Prostate gland (tissue), 2 donors: Measurements from ENCODE around the gene ZFAND3. TPM values are rescaled to one million over a fixed set of nuclear protein-coding genes. Genes with fewer than 3 reads are reported as not detected.

ENCODE experiments used
- DNase-seq: peaks from one replicate; pipeline ENCODE4 v3.0.0-alpha.2; 2019; ENCODE audit warnings: low spot score
- H3K27ac ChIP-seq, 2 donors: fragments of 200-600 bp; sonication (generic); 2 replicates each; pipeline ENCODE4 v1.5.1; 2017 to 2019
- H3K27me3 ChIP-seq: fragments of 200-600 bp; sonication (generic); replicated peaks from 2 replicates; pipeline ENCODE4 v1.5.1; 2019; ENCODE audit not compliant: insufficient read depth
- H3K36me3 ChIP-seq, 2 donors: fragments of 200-600 bp; sonication (generic); 1 replicate in 1 of 2; 2 replicates in 1 of 2; pipeline versions ENCODE4 v1.5.1 to v1.8.1; 2017 to 2019
- H3K4me1 ChIP-seq: fragments of 200-600 bp; sonication (generic); replicated peaks from 2 replicates; pipeline ENCODE4 v1.5.1; 2019
- H3K4me3 ChIP-seq, 2 donors: fragments of 200-600 bp; sonication (generic); 2 replicates each; pipeline ENCODE4 v1.5.1; 2017 to 2019
- H3K9me3 ChIP-seq: fragments of 200-600 bp; sonication (generic); 2 replicates; pipeline ENCODE4 v1.5.1; 2017
- CTCF ChIP-seq, 4 experiments: fragments of 200-600 bp in 2 of 4; fragments of 450-650 bp in 2 of 4; sonication (generic) in 2 of 4; IDR thresholded peaks; 1 replicate in 3 of 4; 2 replicates in 1 of 4; pipeline ENCODE4 v1.5.1; 2016 to 2019; ENCODE audit warnings: antibody characterized with exemption in 4 of 4, mild to moderate bottlenecking in 2 of 4, moderate library complexity in 2 of 4
- POLR2A ChIP-seq: fragments of 450-650 bp; IDR thresholded peaks from one replicate; pipeline ENCODE4 v1.6.1; 2016; ENCODE audit warnings: antibody characterized with exemption, mild to moderate bottlenecking
- POLR2AphosphoS5 ChIP-seq: sonication (generic); formaldehyde crosslinking; IDR thresholded peaks from one replicate; pipeline ENCODE4 v1.6.1; 2017; ENCODE audit warnings: antibody characterized with exemption
- WGBS: methylation state at CpG from one replicate; pipeline ENCODE4 v1.1.5; 2018; 5-methylcytosine and 5-hydroxymethylcytosine counted together
- intact Hi-C: fragments of 100-400 bp; cut with DNase I; formaldehyde crosslinking; loops from one replicate; pipeline ENCODE4 v1.14.2; 2022
- total RNA-seq, 2 donors: library from RNA; depleted of rRNA; stranded (reverse); fragments of >200 nt; gene quantifications; one replicate each; pipeline ENCODE4 v1.1.0, GENCODE V29; 2016

The ZFAND3 gene
- total RNA-seq, 2 donors from 2014 or later, result 43.5 to 89.1 TPM

GRCh38 chr6:37801605-37801940 is 18.0 kb upstream of the ZFAND3 start:
- TF ChIP-seq POLR2A, result no peak
- TF ChIP-seq POLR2AphosphoS5, result no peak
- TF ChIP-seq CTCF (IDR thresholded peaks at IDR 0.05), result no peak
- no peaks in the 10 kb centered on the region for H3K4me1 ChIP-seq
- intact Hi-C loops, result no loop called here
- no peaks in the 10 kb centered on the region for H3K36me3 ChIP-seq
- H3K27me3 ChIP-seq, result no peaks in the 10 kb centered on the region
- no peak overlapping the region for H3K27ac ChIP-seq
- no peaks in the 10 kb centered on the region for H3K9me3 ChIP-seq
- DNase-seq, result no peak
- no peak overlapping the region for H3K4me3 ChIP-seq

DNA sequence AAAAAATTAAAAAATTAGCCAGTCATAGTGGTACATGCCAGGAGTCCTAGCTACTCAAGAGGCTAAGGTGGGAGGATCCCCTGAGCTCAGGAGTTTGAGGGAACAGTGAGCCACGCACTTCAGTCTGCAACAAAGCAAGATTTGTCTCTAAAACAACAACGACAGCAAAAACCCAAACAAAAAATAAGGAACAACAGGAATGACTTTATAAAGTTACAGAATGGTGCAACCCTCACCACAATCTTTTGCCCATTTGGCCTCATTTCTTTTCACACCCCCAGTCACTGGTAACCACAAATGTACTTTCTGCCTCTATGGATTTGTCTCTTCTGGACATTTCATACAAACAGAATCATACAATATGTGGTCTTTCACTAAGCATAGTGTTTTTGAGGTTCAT is 16.7 kb upstream of the ZFAND3 start:
- Histone ChIP-seq H3K4me3 (no peak overlapping the region), H3K27ac (no peak overlapping the region), H3K9me3 (no peaks in the 10 kb centered on the region), H3K4me1 (no peaks in the 10 kb centered on the region), H3K36me3 (no peaks in the 10 kb centered on the region), H3K27me3 (no peaks in the 10 kb centered on the region)
- intact Hi-C loops, result no loop called here
- no peak for TF ChIP-seq POLR2A
- no peak for TF ChIP-seq CTCF (IDR thresholded peaks at IDR 0.05)
- TF ChIP-seq POLR2AphosphoS5, result no peak
- 81% methylated on average over 2 of the region's 2 CpGs for WGBS
- no peak for DNase-seq

- intact Hi-C loops, result no loop called here
- Histone ChIP-seq H3K4me3 (no peak overlapping the region), H3K4me1 (no peaks in the 10 kb centered on the region), H3K9me3 (no peaks in the 10 kb centered on the region), H3K27me3 (no peaks in the 10 kb centered on the region), H3K36me3 (no peaks in the 10 kb centered on the region), H3K27ac (no peak overlapping the region)
- TF ChIP-seq POLR2AphosphoS5, result no peak
- TF ChIP-seq POLR2A, result no peak
- TF ChIP-seq CTCF (IDR thresholded peaks at IDR 0.05), result no peak
- DNase-seq, result no peak
- WGBS, result 93% methylated on average over 1 of the region's 1 CpG
Measured at GRCh38 chr6:37804586-37804985, 14.9 kb upstream of the ZFAND3 start.

DNA sequence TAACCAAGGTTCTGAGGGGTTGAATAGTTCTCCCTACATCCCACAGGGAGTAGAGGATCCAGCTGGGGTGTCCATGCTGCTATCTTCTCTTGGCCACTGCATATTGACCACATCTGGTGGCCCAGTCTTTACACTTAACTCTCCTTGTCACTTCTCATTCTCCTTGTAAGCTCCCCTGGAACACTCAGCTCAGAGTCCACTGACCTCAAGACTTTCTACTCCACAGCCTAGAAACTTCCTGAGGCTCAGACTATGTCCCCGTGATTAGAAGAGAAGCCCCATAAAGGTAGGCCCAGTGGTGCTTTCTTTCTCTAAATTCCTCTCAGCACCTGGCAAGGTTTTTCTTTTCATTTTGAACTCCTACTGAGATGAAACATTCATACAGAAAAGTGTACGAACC is 13.3 kb upstream of the ZFAND3 start:
- Histone ChIP-seq H3K4me3 (no peak overlapping the region), H3K4me1 (no peaks in the 10 kb centered on the region), H3K36me3 (no peaks in the 10 kb centered on the region), H3K27me3 (no peaks in the 10 kb centered on the region), H3K9me3 (no peaks in the 10 kb centered on the region), H3K27ac (no peak overlapping the region)
- WGBS, result 91% methylated on average over 2 of the region's 2 CpGs
- intact Hi-C loops, result no loop called here
- TF ChIP-seq CTCF (IDR thresholded peaks at IDR 0.05) (no peak), POLR2AphosphoS5 (no peak), POLR2A (no peak)
- no peak for DNase-seq

- Histone ChIP-seq H3K27ac (no peak overlapping the region), H3K36me3 (no peaks in the 10 kb centered on the region), H3K4me1 (no peaks in the 10 kb centered on the region), H3K4me3 (no peak overlapping the region), H3K9me3 (no peaks in the 10 kb centered on the region), H3K27me3 (no peaks in the 10 kb centered on the region)
- DNase-seq, result no peak
- 40% methylated on average over 6 of the region's 6 CpGs for WGBS
- intact Hi-C loops, result no loop called here
- TF ChIP-seq POLR2A, result no peak
- TF ChIP-seq POLR2AphosphoS5, result no peak
- TF ChIP-seq CTCF (IDR thresholded peaks at IDR 0.05), result peak in 2 of 4 experiments; percentile 3 to 29
Measured at GRCh38 chr6:37807656-37808055, 11.9 kb upstream of the ZFAND3 start.
